OCI-LY7 (cell line): ENCODE data around the gene PAK1IP1. TPM values are rescaled to one million over a fixed set of nuclear protein-coding genes. Genes with fewer than 3 reads are reported as not detected.

ENCODE experiments used
- BruUV-seq: library from RNA; stranded (reverse); fragments of 400-500 nt; replicated peaks from 2 replicates; lab custom pipeline; 2021; lab: Mats Ljungman, UMichigan
- CTCF ChIA-PET: fragments of 300-600 bp; sonication (Branson Sonifier 250); formaldehyde crosslinking; loops from one replicate; lab custom pipeline; 2022; ENCODE audit warnings: antibody characterized with exemption; ENCODE audit not compliant: unreplicated experiment; lab: Charles Lee
- POLR2A ChIA-PET: fragments of 300-600 bp; sonication (Branson Sonifier 250); formaldehyde crosslinking; loops from one replicate; lab custom pipeline; 2022; ENCODE audit warnings: antibody characterized with exemption; lab: Charles Lee
- DNase-seq: peaks from one replicate; pipeline ENCODE4 v3.0.0-alpha.2; 2015; ENCODE audit warnings: low spot score
- H2AFZ ChIP-seq: fragments of 200-600 bp; sonication (generic), shearing (Covaris generic); 2 replicates; pipeline ENCODE4 v1.6.1; 2014; ENCODE audit warnings: mild to moderate bottlenecking, antibody characterized with exemption, low read length, moderate library complexity
- H3K27ac ChIP-seq: fragments of 200-600 bp; sonication (generic); 2 replicates; pipeline ENCODE4 v1.5.1; 2014; ENCODE audit warnings: mixed run types, low read depth, mild to moderate bottlenecking, moderate library complexity, low read length, inconsistent platforms; ENCODE audit not compliant: poor library complexity, severe bottlenecking
- H3K36me3 ChIP-seq: fragments of 200-600 bp; sonication (generic); 2 replicates; pipeline ENCODE4 v1.6.1; 2014; ENCODE audit warnings: mild to moderate bottlenecking, antibody characterized with exemption, low read length, moderate library complexity, mixed read lengths; ENCODE audit not compliant: insufficient read depth
- H3K4me1 ChIP-seq: fragments of 200-600 bp; sonication (generic); 2 replicates; pipeline ENCODE4 v1.5.1; 2014; ENCODE audit warnings: mild to moderate bottlenecking, low read length; ENCODE audit not compliant: insufficient read depth, poor library complexity, severe bottlenecking
- H3K4me2 ChIP-seq: fragments of 200-600 bp; sonication (generic); 2 replicates; pipeline ENCODE4 v1.6.1; 2014; ENCODE audit warnings: mild to moderate bottlenecking, low read length
- H3K4me3 ChIP-seq: fragments of 200-600 bp; sonication (generic); 2 replicates; pipeline ENCODE4 v1.5.1; 2014; ENCODE audit warnings: mild to moderate bottlenecking, low read depth, low read length; ENCODE audit not compliant: poor library complexity, severe bottlenecking
- H3K79me2 ChIP-seq: fragments of 200-600 bp; sonication (generic); 2 replicates; pipeline ENCODE4 v1.6.1; 2016; ENCODE audit warnings: low read depth, mild to moderate bottlenecking, low read length, moderate library complexity, mixed read lengths; ENCODE audit not compliant: insufficient read depth
- H3K9me2 ChIP-seq: fragments of 200-600 bp; sonication (generic); 2 replicates; pipeline ENCODE4 v1.6.1; 2016; ENCODE audit warnings: mild to moderate bottlenecking, low read length, mixed read lengths; ENCODE audit not compliant: insufficient read depth
- H3K9me3 ChIP-seq: fragments of 200-600 bp; sonication (generic); 2 replicates; pipeline ENCODE4 v1.6.1; 2014; ENCODE audit warnings: mild to moderate bottlenecking, mixed run types, low read length, mixed read lengths
- H4K20me1 ChIP-seq: fragments of 200-600 bp; sonication (generic); 2 replicates; pipeline ENCODE4 v1.6.1; 2014; ENCODE audit warnings: mild to moderate bottlenecking, antibody characterized with exemption, low read length, moderate library complexity, mixed read lengths; ENCODE audit not compliant: insufficient read depth
- EZH2phosphoT487 ChIP-seq: fragments of 200-600 bp; sonication (generic); IDR thresholded peaks from 2 replicates; pipeline ENCODE4 v1.6.1; 2018; ENCODE audit warnings: low read depth, borderline replicate concordance, mild to moderate bottlenecking, mixed run types, antibody characterized with exemption, low read length, moderate library complexity, mixed read lengths
- intact Hi-C: fragments of 100-400 bp; cut with micrococcal nuclease; formaldehyde crosslinking; loops from one replicate; pipeline ENCODE4 v1.10.0; 2022; ENCODE audit not compliant: unreplicated experiment
- total RNA-seq, 2 experiments: library from RNA; depleted of rRNA in 1 of 2; stranded (reverse); fragments of >200 nt in 1 of 2; shearing (Covaris generic) in 1 of 2; gene quantifications; 2 replicates each; pipeline ENCODE4 v1.2.3, GENCODE V29; 2014 to 2022
- TF ChIP-seq, protein P1 (sequence below): fragments of 200-600 bp; sonication (generic); conservative IDR thresholded peaks from 2 replicates; pipeline ENCODE4 v1.5.1; 2014; ENCODE audit warnings: mild to moderate bottlenecking, antibody characterized with exemption, low read length, moderate library complexity, mixed read lengths

The PAK1IP1 gene
- total RNA-seq, 2 experiments from 2014 or later = 21.8 to 27.8 TPM

DNA sequence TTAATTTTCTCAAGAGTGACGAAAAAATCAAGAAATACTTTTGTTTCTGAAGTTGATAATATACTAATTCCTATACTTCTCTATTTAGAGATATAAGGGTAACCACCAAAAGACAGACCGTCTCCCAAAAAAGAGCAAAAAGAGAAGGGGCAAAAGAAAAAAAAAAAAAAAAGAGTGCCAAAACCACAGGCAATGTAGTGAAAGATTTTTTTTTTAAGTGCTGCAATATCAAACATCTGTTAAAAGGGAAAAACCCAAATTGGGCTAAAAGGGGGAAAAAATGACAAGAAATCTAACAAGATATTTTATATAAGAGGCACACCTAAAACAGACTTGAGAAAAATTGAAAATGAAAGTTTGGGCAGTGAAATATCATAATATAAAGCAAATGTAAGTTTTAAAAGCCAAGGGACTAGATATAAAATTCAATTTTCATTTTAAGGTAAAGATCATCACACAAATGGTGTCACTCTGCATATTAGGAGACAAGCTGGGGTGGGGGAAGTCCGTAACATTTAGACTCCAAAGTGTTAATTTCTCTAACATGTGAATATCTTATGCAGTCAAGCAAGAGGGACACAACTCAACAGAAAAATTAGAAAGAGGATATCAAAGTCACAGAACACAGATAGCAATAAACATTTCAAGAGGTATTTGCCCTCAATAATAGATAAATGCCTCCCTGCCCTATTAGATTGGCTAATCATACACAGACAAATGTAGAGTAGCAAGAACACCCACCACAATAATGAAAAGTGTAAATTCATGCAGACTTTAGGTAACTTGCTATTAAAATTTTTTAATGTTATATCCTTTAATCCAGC is 9.5 kb upstream of the PAK1IP1 start:
- POLR2A ChIA-PET = no interaction called here
- no peak overlapping the region for H3K4me3 ChIP-seq
- peaks cover 9% of the 10 kb centered on the region; the same call in 1 of the 2 replicates for H3K9me3 ChIP-seq
- no peak overlapping the region for H2AFZ ChIP-seq
- TF ChIP-seq, protein P1, sequence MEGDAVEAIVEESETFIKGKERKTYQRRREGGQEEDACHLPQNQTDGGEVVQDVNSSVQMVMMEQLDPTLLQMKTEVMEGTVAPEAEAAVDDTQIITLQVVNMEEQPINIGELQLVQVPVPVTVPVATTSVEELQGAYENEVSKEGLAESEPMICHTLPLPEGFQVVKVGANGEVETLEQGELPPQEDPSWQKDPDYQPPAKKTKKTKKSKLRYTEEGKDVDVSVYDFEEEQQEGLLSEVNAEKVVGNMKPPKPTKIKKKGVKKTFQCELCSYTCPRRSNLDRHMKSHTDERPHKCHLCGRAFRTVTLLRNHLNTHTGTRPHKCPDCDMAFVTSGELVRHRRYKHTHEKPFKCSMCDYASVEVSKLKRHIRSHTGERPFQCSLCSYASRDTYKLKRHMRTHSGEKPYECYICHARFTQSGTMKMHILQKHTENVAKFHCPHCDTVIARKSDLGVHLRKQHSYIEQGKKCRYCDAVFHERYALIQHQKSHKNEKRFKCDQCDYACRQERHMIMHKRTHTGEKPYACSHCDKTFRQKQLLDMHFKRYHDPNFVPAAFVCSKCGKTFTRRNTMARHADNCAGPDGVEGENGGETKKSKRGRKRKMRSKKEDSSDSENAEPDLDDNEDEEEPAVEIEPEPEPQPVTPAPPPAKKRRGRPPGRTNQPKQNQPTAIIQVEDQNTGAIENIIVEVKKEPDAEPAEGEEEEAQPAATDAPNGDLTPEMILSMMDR = no peak
- TF ChIP-seq EZH2phosphoT487 = no peak
- BruUV-seq = no TSS peak
- no peak overlapping the region for H3K27ac ChIP-seq
- H3K4me2 ChIP-seq = no peak overlapping the region
- CTCF ChIA-PET = no interaction called here
- no peaks in the 10 kb centered on the region for H3K36me3 ChIP-seq
- no peaks in the 10 kb centered on the region for H4K20me1 ChIP-seq
- no peaks in the 10 kb centered on the region for H3K9me2 ChIP-seq
- no peaks in the 10 kb centered on the region for H3K79me2 ChIP-seq
- intact Hi-C loops = no loop called here
- H3K4me1 ChIP-seq = no peaks in the 10 kb centered on the region
- DNase-seq = no peak

DNA sequence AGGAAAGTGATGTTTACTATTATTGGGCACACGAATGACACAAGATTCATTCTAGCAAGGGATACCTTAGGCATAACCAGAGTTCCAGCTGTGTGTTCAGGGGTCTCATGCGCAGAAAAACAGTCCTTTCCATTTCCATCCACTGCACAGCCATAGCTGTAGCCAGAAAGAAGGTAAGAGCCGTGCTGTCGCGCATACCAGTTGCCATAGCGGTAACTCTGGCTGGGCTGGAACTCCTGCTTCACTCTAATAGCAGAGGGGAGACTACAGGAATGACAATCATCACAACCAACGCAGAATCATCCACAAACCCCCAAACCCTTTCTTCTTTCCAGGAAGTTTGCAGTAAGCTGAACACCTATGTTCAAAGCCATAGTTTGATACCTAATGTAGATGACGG is 7.9 kb upstream of the PAK1IP1 start:
- peaks cover 9% of the 10 kb centered on the region; the same call in 1 of the 2 replicates for H3K9me3 ChIP-seq
- intact Hi-C loops = no loop called here
- no peaks in the 10 kb centered on the region for H3K9me2 ChIP-seq
- DNase-seq = no peak
- H3K27ac ChIP-seq = no peak overlapping the region
- H3K4me1 ChIP-seq = no peaks in the 10 kb centered on the region
- no peaks in the 10 kb centered on the region for H3K79me2 ChIP-seq
- ChIA-PET POLR2A (no interaction called here), CTCF (no interaction called here)
- no peaks in the 10 kb centered on the region for H4K20me1 ChIP-seq
- H2AFZ ChIP-seq = no peak overlapping the region
- no peak overlapping the region for H3K4me2 ChIP-seq
- H3K36me3 ChIP-seq = no peaks in the 10 kb centered on the region
- no peak overlapping the region for H3K4me3 ChIP-seq
- BruUV-seq = no TSS peak
- TF ChIP-seq, protein P1 = no peak
- TF ChIP-seq EZH2phosphoT487 = no peak

DNA sequence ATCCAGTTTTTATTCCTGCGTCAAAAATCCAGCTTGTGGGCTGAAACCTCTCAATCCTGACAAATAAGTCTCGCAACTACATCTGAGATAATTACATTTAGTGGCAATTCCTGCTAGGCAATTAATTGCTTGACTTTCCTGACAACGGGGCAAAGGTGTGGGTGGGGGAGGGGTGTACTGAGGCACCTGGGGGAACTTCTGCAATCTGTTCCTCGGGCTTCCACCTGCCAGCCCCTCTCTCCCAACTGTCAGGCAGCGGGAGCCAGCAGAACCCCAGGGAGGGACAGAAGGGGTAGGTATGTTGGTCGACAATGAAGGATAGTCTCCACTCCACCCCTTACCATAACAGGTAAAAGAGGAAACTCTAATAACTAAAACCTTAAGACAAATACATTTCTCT is 7.2 kb upstream of the PAK1IP1 start:
- CTCF ChIA-PET = no interaction called here
- H4K20me1 ChIP-seq = no peaks in the 10 kb centered on the region
- no peak for TF ChIP-seq EZH2phosphoT487
- H3K36me3 ChIP-seq = peaks cover 1% of the 10 kb centered on the region; the same call in 1 of the 2 replicates
- H3K4me2 ChIP-seq = no peak overlapping the region
- POLR2A ChIA-PET = interaction anchor here (0.7 kb wide), 1 partner anchor 406 kb away, joined by 5 read pairs; the partner anchor contains the start of gene SMIM13
- peaks cover 3% of the 10 kb centered on the region; the same call in 1 of the 2 replicates for H3K9me3 ChIP-seq
- H3K4me1 ChIP-seq = no peaks in the 10 kb centered on the region
- no peak overlapping the region for H3K4me3 ChIP-seq
- no peaks in the 10 kb centered on the region for H3K79me2 ChIP-seq
- BruUV-seq = no TSS peak
- DNase-seq = no peak
- no peaks in the 10 kb centered on the region for H3K9me2 ChIP-seq
- intact Hi-C loops = no loop called here
- no peak overlapping the region for H2AFZ ChIP-seq
- H3K27ac ChIP-seq = no peak overlapping the region
